HG02970 (cell line): ENCODE data around the gene BEND5.

Experiments
- ATAC-seq: cut with Tn5 transposase; IDR thresholded peaks from one replicate; pipeline ENCODE4 v1.9.1; 2021; ENCODE audit warnings: mild to moderate bottlenecking, moderate library complexity, moderate number of reproducible peaks; ENCODE audit not compliant: unreplicated experiment, low FRiP score

Gene BEND5, protein sequence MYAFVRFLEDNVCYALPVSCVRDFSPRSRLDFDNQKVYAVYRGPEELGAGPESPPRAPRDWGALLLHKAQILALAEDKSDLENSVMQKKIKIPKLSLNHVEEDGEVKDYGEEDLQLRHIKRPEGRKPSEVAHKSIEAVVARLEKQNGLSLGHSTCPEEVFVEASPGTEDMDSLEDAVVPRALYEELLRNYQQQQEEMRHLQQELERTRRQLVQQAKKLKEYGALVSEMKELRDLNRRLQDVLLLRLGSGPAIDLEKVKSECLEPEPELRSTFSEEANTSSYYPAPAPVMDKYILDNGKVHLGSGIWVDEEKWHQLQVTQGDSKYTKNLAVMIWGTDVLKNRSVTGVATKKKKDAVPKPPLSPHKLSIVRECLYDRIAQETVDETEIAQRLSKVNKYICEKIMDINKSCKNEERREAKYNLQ

DNA sequence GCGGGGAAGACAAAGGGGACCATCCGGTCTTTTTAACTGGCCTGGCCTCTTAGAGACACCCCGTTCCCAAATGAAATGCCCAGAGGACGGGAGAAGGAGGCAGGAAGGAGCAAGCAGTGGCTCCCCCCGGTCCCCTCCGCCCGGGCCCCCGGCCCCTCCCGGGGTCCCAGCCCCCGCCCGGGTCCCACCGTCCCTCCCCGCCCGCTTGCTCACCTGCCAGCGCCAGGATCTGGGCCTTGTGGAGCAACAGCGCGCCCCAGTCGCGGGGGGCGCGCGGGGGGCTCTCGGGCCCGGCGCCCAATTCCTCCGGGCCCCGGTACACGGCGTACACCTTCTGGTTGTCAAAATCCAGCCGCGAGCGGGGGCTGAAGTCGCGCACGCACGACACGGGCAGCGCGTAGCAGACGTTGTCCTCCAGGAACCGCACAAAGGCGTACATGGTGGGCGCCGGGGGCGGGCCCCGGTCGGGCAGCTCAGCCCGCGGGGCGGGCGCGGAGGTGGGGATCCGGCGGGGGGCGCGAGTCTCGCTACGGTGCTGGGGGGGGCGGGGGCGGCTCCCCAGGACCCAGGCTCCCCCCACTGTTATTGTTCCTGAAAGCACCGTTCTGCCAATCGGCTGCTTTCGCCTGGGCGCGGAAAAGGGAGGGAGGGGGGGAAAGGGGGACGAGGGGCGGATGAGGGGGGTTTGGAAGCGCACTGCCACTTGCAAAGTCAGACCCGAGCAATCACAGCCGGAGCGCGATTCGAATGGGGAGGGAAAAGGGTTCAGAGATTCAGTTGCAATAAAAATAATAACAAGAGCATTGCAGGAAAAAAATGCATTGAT, at the start of gene BEND5:
Gene BEND5, minus strand, starts transcription at position 499 of the 826 bp plus-strand sequence. Its CDS starts 60 bp downstream, at position 439.
- no peak for ATAC-seq

DNA sequence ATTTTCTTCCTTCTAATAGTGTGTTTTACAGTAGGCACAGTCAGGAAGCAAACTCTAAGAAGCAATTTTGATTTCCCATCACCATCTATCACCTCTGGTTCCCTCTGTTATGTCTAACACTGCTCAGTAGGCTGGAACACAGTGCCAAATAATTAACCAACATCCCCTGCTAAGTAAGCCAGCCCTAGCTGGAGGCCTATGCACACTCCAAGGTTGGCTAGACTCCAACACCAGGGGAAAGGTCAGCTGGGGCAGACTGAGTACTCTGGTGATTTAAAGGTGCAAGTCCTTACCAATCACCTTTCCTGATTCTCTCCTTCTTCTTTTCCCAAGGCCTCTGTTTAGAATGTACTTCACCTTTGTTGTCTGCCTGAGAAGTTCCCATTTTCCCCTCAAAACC, 46.5 kb upstream of the BEND5 start:
- no peak for ATAC-seq

DNA sequence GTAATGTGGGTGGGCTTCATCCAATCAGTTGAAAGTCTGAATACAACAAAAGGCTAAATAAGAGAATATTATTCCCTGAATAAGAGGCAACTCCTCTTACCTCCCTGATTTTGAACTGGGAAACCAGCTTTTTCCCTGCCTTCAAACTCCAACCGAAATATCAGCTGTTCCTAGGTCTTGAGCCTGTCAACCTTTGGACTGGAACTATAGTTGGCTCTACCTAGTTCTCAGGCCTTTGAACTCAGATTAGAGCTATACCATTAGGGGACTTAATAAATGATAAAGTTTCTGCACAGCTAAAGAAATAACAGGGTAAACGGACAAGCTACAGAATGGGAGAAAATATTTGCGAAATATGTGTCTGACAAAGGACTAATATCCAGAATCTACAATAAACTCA, 43.8 kb upstream of the BEND5 start:
- no peak for ATAC-seq

DNA sequence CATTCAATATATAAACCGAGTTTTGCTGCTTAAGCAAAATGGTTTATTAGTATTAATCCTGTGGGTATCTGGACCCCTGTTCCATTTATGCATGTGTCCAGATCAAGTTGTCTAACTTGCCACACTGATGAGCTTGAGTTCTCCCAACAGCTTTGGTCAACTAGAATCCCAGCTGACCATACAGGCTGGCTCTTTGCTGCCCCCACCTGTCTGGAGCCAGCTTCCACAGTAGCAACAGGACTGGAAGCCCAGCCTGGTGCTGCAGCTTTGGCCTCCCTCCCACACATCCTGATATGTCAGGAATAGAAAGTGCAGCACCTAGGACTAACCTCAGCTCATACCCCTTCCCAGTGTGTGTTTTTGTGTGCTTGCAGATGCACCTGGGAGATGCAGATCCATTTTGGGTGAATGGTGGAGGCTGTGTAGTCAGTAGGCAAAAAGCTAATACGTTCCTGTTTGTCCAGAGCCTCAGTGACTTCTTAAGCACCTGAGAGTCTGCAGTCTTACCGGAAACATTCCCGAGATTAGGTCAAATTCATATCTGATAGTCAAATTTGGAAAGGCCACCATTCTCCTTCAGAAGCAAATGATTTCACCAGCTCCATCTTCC, 40.9 kb upstream of the BEND5 start:
- peak; percentile 57 for ATAC-seq

DNA sequence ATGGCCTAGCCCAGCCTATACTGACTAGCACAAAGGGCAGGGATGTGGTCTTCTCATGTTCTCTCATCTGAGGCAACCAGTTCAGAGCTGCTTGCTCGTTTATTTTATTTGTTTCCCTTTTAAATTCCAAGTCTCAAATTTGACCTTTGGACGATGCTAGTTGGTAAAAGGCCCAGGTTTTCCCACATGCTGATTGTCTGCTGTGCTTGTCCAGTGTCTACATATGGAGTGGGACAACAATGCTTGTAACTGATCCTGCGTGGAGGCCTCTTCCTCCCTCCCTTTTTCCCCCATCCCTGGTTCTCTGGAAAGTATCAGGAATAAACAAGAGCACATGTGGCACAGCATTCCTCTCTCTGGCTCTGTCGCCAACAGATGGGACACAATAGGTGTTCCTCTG, 34.0 kb upstream of the BEND5 start:
- no peak for ATAC-seq

DNA sequence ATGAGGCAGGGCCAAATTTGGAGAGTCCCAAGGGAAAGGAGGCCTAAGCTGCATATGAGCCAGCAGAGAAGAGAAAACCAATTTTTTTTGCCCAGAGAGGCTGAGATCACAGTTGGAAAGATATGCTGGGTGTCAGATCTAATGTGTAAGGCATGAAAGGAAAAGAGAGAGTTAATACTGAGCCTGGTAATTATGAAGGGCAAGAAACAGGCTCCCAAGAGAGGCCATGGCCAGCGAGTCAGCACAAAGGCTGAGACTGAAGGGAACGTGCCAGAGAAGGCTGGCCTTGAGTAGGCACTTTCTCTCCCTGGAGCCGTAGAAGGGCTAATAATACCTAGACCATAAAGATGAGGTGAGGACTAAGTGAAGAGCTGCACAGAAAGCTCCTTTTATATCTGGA, 31.8 kb upstream of the BEND5 start:
- no peak for ATAC-seq

DNA sequence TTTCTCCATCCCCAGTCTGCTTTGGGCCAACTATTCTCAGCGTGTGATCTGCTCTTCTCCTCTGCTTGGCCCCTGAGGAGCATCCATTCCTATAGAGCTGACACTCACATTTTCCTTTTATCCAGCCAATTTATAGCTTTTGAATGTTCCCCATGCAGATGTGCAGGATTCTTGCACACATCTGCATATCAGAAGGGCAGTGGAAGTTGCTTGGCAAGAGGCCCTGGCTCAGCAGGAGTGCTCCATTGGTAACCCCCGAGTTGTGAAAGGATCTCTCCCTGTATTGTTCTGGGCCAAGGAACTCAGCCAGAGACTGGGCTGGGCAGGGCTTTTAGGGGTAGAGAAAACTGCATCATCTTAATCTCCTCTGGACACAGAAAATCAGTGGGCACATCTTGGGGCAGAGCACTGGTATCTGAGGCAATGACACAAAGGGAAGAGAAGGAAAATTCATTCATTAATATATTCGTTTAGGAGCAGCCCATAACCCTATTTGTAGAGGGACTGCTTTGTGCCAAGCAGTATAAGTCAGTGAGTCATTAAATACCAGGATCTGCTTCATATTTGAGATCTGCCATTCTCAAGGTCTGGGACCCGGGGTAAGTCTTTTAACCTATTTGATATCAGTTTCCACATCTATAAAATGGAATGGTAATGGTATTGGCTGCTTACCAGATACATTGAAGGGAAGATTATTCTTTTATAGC, 31.0 kb upstream of the BEND5 start:
- no peak for ATAC-seq

DNA sequence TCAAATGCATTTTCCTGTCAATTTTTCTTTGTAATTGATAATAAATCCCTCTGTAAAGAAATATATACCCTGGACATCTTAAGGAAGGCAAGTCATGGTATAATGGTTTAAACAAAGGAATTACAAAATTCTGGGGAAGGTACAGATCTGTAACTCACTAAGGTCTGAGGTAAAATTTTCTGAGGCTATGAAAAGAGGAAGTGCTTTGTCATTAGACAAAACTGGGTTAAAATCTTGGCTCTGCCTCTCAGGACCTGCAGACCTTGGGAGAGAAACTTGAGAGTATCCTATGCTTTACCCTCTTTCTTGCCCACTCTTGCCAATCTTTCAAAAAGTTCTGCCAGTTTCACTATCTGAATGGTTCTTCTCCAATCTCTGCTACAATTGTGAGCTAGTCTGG, 26.8 kb upstream of the BEND5 start:
- ATAC-seq = no peak

DNA sequence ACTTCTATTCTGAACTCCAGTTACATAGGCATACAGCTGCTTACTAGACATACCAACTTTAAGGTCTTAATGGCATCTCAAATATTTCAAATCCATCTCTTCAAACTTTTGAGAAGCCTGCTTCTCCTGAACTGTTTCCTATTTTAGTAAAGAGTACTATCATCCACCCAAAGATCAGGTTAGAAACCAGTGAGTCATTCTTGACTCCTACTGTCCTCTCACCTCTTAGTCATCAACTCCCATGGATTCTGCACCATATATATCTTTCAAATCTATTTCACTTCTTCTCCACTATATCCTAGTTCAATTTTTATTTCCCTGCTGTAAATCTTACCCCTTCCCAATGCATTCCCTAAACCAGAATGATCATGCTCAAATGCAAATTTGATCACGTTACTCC, 18.1 kb upstream of the BEND5 start:
- no peak for ATAC-seq

DNA sequence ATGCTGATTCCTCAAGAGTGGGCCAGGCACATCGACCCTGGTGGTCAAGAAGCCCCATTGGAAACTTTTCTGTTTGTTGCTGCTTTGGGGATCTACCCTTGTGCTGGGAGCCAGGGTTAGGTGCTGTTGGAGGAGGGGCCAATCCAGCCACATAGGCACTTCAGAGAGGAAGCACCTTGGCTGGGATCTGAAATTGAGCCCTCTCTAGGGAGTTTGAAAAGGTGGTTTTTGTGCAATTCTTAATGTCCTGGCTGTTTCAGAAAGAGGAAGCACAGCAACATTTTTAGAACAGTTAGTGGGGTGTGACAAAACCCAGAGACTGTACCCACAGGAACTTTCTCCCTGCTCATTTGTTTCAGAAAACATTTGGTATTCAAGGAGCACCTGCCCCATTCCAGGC, 17.2 kb upstream of the BEND5 start:
- peak; percentile 73 for ATAC-seq

DNA sequence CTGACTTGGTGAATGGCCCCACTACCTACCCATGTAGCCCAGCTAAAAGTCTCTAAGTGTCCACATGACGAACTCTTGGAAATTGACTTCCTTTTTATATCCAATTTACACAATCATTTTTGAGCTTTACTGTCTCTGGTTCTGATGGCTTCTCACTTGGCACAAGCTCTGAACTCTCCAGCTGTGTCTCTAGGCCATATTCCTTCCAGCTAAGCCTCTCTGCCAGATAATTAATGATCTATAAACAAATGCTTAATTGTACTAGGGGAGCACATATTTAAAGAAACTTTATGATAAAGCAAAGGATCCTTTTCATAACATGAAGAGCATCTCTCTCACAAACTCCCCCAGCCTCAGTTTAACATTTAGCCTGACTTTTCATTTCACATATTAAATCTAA, 16.3 kb upstream of the BEND5 start:
- ATAC-seq = no peak

DNA sequence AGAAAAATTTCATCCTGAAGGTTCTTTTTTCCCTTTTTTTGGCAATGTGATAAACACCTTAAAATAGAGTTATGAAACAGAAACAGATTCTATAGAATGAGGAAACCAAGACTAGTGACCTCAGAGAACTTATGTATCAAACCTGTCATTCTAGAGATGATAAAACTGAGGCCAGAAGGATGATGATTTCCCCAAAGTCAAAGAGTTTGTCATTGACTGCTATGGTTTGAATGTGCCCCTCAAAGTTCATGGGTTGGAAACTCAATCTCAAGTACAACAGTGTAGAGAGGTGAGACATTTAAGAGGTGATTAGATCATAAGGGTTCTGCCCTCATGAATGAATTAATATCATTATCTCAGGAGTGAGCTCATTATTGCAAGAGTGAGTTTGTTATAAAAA, 13.7 kb upstream of the BEND5 start:
- ATAC-seq = peak; percentile 46

DNA sequence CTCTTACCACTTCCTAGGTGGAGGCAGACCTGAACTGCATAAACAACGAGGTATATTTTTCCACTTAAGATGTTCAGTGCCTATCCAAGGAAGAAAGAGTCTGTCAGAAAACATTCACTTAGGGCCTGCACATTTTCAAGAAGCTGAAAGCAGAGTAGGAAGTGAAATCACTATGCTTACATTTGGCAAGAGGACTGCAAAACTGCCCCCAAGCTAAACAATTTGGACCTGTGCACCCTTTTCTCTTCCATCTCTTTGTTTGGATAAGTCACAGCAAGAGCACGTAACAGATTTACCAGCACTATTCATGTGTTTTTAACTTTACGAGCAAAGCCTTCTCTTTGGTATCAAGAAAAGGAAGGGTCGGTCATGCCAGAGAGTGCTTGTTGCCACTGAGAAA, 13.2 kb upstream of the BEND5 start:
- ATAC-seq = peak; percentile 19

DNA sequence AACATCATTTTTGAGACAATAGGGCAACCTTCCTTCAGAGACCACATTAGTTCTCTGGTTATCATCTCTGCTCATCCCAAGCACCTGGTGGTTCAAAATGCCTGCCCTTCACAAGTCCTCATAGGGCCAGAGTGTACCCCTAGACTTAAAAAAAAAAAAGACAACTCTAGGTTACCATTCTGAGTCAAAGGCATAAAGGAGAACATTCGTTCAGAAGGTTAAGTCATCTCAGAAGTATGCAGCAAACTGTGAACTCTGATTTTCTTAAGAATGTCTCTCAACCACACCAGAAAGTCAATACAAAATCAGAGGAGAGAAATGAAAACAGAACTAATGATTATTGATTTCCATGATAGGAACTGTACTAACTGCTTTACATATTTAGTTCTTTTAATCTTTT, 9.2 kb upstream of the BEND5 start:
- no peak for ATAC-seq

DNA sequence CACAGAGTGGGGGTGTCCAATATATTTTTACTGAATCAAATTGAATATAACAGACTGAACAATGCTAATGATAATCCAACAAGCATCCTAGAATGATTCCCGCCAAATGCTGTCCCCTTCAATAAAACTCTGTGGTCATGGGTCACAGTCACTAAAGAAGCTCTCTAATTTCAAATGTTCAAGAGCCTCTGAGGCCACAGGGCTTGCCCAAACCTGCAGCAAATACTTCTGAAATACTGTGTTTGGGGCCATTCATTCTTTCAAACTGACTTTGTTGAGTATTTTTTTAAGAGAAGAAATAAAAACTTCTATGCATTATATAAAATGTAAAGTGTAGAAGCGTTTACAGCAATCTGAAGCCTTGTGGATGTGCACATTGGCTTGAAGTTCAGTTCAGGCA, 7.6 kb upstream of the BEND5 start:
- ATAC-seq = no peak

DNA sequence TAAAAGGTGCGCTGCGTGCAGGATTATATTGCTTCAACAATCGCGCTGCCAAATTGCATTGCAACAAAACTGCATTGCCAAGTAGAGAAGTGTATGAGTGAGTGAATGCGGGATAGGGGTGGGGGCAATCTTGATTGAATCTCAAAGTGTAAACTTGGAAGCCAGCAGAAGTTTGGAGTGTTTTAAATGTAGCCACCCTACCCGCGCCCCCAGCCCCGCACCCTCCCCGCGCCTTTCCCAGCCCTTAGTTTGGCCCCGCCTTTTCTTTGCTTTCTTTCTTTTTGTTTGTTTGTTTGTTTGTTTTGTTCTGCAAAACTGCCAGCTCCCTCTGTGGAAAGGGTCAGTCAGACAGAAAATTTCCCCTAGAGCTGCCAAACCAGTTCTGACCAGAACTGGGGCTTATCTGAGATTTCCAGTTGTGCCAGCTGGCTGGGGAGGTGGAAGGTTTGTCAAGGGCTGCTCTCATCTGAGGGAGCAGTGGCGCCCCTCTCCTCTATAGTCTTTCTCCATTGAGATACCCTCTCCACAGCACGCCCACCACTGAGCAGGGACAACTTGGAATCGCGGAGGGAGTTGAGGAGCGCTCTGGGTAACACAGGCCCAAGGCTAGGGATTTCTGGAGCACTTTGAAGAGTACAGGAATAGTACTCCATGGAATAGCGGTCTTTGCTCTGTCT, 666 bp upstream of the BEND5 start:
- ATAC-seq = no peak

DNA sequence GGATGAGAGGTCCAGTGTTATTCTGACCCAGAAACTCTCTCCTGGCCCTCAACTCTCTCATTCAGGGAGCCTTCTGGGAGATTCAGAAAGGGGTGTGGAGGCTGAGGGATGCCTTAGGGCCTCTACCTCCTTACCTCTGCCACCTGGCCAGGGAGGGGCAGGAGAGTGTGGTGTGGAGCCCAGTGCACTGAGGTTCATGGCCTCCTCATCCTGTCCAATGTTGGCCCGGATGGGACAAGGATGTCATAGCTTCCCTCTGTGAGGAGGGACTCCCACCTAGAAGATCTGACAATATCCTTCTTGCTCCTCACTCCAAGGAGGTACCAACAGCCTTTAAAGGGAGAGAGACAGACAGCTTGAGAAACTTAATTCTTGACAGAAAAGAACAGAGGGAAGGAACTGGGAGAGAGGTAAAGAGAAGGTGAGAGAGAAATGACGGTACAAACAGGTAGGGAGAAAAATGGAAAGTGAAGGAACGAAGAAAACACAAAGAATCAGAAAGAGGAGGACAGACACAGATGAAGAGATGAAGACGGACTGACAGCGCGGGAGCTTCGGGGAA, 779 bp downstream of the BEND5 start:
- ATAC-seq = no peak

DNA sequence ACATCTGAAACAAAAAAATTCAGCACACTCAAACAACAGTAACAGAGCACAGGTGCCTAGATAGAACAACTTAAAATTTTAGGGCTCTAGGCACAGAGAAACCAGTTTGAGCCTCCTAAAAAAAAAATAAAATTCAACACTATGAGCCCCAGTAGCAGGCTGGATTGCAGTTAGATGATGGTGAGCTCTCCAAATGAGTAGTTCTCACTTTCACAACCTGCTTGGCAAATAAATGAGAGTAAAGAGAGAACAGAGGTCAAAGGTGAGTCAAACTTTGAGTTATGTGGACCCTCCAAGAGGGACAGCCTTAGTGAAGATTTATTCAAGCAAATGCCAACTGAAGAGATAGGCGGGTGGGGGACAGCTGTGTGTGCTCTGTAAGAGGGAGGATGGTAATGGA, 3.6 kb downstream of the BEND5 start:
- ATAC-seq = no peak

DNA sequence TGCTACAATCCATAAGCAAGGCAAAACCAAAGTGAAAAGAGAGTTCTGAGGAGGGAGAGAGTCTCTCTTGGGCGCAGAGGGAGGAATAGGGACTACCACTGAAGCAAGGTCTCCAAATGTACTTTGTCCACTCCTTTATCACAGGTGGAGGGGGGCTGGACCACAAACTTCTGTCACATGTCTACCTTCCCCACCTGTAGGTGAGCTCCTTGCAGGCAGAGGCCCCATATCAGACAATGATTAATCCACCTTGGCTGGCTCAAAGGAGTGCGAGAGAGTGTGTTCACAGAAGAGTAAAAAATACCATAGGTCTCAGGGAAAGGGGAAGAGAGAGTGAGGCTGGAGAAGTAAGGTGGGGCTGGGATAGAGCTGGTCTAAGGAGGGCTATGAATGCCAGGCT, 4.5 kb downstream of the BEND5 start:
- ATAC-seq = no peak

DNA sequence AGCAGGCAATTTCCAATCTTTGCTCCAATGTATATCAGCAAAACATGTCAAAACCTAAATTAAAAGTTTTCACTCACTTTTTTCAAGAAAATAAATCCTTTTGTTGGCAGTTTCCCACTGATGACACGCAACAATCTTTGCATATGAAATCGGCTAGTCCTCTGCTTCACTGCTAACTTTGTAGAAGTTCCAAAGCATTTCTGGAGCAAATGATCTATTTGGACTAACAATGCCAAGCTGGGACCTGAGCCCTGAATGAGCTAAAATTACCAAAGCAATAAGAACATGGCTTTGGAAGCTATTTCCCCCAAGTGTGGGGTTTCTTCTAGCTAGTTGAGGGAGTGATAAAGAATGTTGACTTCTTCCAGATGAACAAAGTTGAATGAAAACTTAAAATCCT, 5.1 kb downstream of the BEND5 start:
- no peak for ATAC-seq
